IMR-90 (cell line): Measurements from ENCODE around the gene SPP1. TPM values are rescaled to one million over a fixed set of nuclear protein-coding genes. Genes with fewer than 3 reads are reported as not detected.

Experiments used
- ATAC-seq: fragments of 200-7000 bp; cut with Tn5 transposase; 2 replicates; pipeline ENCODE4 v1.9.1; 2020; ENCODE audit warnings: low read depth, mild to moderate bottlenecking, moderate library complexity
- BruUV-seq: library from RNA; stranded (reverse); fragments of 400-500 nt; replicated peaks from 2 replicates; lab custom pipeline; 2021; lab: Mats Ljungman, UMichigan
- CTCF ChIA-PET: fragments of 300-600 bp; formaldehyde crosslinking; extraction: SDS; loops from one replicate; lab custom pipeline; 2021; ENCODE audit warnings: antibody characterized with exemption; lab: Yijun Ruan, JAX
- POLR2A ChIA-PET: fragments of 300-600 bp; sonication (Branson Sonifier 250); formaldehyde crosslinking; loops from one replicate; lab custom pipeline; 2022; ENCODE audit warnings: antibody characterized with exemption; ENCODE audit not compliant: unreplicated experiment; lab: Charles Lee
- DNase-seq: peaks from one replicate; pipeline ENCODE4 v3.0.0; 2013
- H2AFZ ChIP-seq: replicated peaks from 2 replicates; pipeline ENCODE3; 2013; ENCODE audit warnings: low read length, mild to moderate bottlenecking; ENCODE audit not compliant: poor library complexity
- H2AK5ac ChIP-seq: 2 replicates; pipeline ENCODE4 v1.6.1; 2013; ENCODE audit warnings: low read depth, low read length, inconsistent platforms
- H2AK9ac ChIP-seq: replicated peaks from 2 replicates; pipeline ENCODE3; 2013; ENCODE audit warnings: mild to moderate bottlenecking, low read depth, low read length, moderate library complexity; ENCODE audit not compliant: poor library complexity
- H2BK120ac ChIP-seq: 2 replicates; pipeline ENCODE4 v1.6.1; 2013; ENCODE audit warnings: low read depth, low read length, inconsistent platforms
- H2BK15ac ChIP-seq: 3 replicates; pipeline ENCODE4 v1.6.1; 2013; ENCODE audit warnings: low read depth, low read length, inconsistent platforms
- H2BK20ac ChIP-seq: 2 replicates; pipeline ENCODE4 v1.6.1; 2013; ENCODE audit warnings: low read depth, mild to moderate bottlenecking, inconsistent platforms, low read length, moderate library complexity
- H2BK5ac ChIP-seq: 2 replicates; pipeline ENCODE4 v1.6.1; 2013; ENCODE audit warnings: mild to moderate bottlenecking, low read depth, low read length, inconsistent platforms; ENCODE audit not compliant: poor library complexity, severe bottlenecking
- H3K14ac ChIP-seq: replicated peaks from 2 replicates; pipeline ENCODE4 v1.6.1; 2013; ENCODE audit warnings: low read depth, low read length, inconsistent platforms
- H3K18ac ChIP-seq: 2 replicates; pipeline ENCODE4 v1.6.1; 2013; ENCODE audit warnings: low read depth, low read length, control low read depth
- H3K23ac ChIP-seq: 2 replicates; pipeline ENCODE4 v1.6.1; 2013; ENCODE audit warnings: low read depth, low read length, inconsistent platforms
- H3K27ac ChIP-seq: 2 replicates; pipeline ENCODE4 v1.5.1; 2013; ENCODE audit warnings: mild to moderate bottlenecking, control low read depth, low read length; ENCODE audit not compliant: insufficient read depth
- H3K27me3 ChIP-seq: 2 replicates; pipeline ENCODE4 v1.6.1; 2013; ENCODE audit warnings: low read length; ENCODE audit not compliant: control insufficient read depth, insufficient read depth
- H3K36me3 ChIP-seq: 2 replicates; pipeline ENCODE4 v1.6.1; 2013; ENCODE audit warnings: low read length, mixed read lengths; ENCODE audit not compliant: control insufficient read depth, insufficient read depth
- H3K4ac ChIP-seq: 2 replicates; pipeline ENCODE4 v1.6.1; 2013; ENCODE audit warnings: low read depth, low read length, inconsistent platforms
- H3K4me1 ChIP-seq: 2 replicates; pipeline ENCODE4 v1.6.1; 2013; ENCODE audit warnings: low read length, mixed read lengths; ENCODE audit not compliant: control insufficient read depth, insufficient read depth
- H3K4me2 ChIP-seq: 2 replicates; pipeline ENCODE4 v1.6.1; 2013; ENCODE audit warnings: low read depth, mild to moderate bottlenecking, control low read depth, low read length, moderate library complexity
- H3K4me3 ChIP-seq: 2 replicates; pipeline ENCODE4 v1.5.1; 2013; ENCODE audit warnings: low read depth, mild to moderate bottlenecking, control low read depth, low read length, moderate library complexity; ENCODE audit not compliant: insufficient read depth
- H3K56ac ChIP-seq: 2 replicates; pipeline ENCODE4 v1.6.1; 2013; ENCODE audit warnings: low read length, inconsistent platforms; ENCODE audit not compliant: insufficient read depth; ENCODE audit errors: extremely low read depth
- H3K79me1 ChIP-seq, 2 experiments: 2 replicates each; pipeline ENCODE4 v1.6.1; 2013; ENCODE audit warnings: low read length in 2 of 2, inconsistent platforms in 1 of 2, low read depth in 1 of 2
- H3K9ac ChIP-seq: 2 replicates; pipeline ENCODE4 v1.6.1; 2013; ENCODE audit warnings: low read depth, low read length, control low read depth
- H3K9me1 ChIP-seq: 2 replicates; pipeline ENCODE4 v1.6.1; 2013; ENCODE audit warnings: low read length, inconsistent platforms; ENCODE audit not compliant: insufficient read depth
- H3K9me3 ChIP-seq: 2 replicates; pipeline ENCODE4 v1.6.1; 2013; ENCODE audit warnings: low read length; ENCODE audit not compliant: control insufficient read depth, insufficient read depth
- H4K20me1 ChIP-seq: 2 replicates; pipeline ENCODE4 v1.6.1; 2013; ENCODE audit warnings: low read length, inconsistent platforms; ENCODE audit not compliant: insufficient read depth
- H4K5ac ChIP-seq: 2 replicates; pipeline ENCODE4 v1.6.1; 2013; ENCODE audit warnings: mild to moderate bottlenecking, low read depth, low read length, control low read depth
- H4K8ac ChIP-seq, 2 experiments: 2 replicates each; pipeline ENCODE4 v1.6.1; 2013; ENCODE audit warnings: low read depth in 2 of 2, low read length in 2 of 2, control low read depth in 1 of 2, inconsistent platforms in 1 of 2
- H4K91ac ChIP-seq: 2 replicates; pipeline ENCODE4 v1.6.1; 2013; ENCODE audit warnings: low read depth, low read length, inconsistent platforms; ENCODE audit not compliant: insufficient read depth
- BHLHE40 ChIP-seq: fragments of 150-350 bp; IDR thresholded peaks from 2 replicates; pipeline ENCODE4 v1.6.1; 2016; ENCODE audit warnings: mild to moderate bottlenecking, low read depth, low read length
- CEBPB ChIP-seq: IDR thresholded peaks from 2 replicates; pipeline ENCODE4 v1.6.1; 2012; ENCODE audit warnings: low read depth, low read length, improper control_type of control experiment
- CHD1 ChIP-seq: IDR thresholded peaks from 2 replicates; pipeline ENCODE4 v1.6.1; 2012; ENCODE audit warnings: low read depth, low read length, improper control_type of control experiment
- MAFK ChIP-seq: IDR thresholded peaks from 2 replicates; pipeline ENCODE4 v1.6.1; 2012; ENCODE audit warnings: low read depth, low read length, improper control_type of control experiment
- MXI1 ChIP-seq: IDR thresholded peaks from 2 replicates; pipeline ENCODE4 v1.6.1; 2012; ENCODE audit warnings: low read depth, mild to moderate bottlenecking, low read length, moderate library complexity, borderline replicate concordance
- NFE2L2 ChIP-seq: fragments of 150-350 bp; IDR thresholded peaks from 2 replicates; pipeline ENCODE4 v1.6.1; 2016; ENCODE audit warnings: low read depth, mild to moderate bottlenecking, low read length
- POLR2A ChIP-seq: IDR thresholded peaks from 2 replicates; pipeline ENCODE4 v1.6.1; 2012; ENCODE audit warnings: mild to moderate bottlenecking, low read depth, low read length
- RAD21 ChIP-seq: IDR thresholded peaks from 2 replicates; pipeline ENCODE4 v1.6.1; 2012; ENCODE audit warnings: low read length, improper control_type of control experiment
- RCOR1 ChIP-seq: IDR thresholded peaks from 2 replicates; pipeline ENCODE4 v1.6.1; 2012; ENCODE audit warnings: mild to moderate bottlenecking, low read length, improper control_type of control experiment; ENCODE audit not compliant: insufficient replicate concordance
- RFX5 ChIP-seq: IDR thresholded peaks from 2 replicates; pipeline ENCODE4 v1.8.0; 2012; ENCODE audit warnings: low read depth, mild to moderate bottlenecking, low read length, moderate library complexity
- SMC3 ChIP-seq: fragments of 150-350 bp; IDR thresholded peaks from 2 replicates; pipeline ENCODE4 v1.6.1; 2016; ENCODE audit warnings: low read depth, mild to moderate bottlenecking, antibody characterized with exemption, low read length, moderate library complexity
- WGBS, 2 experiments: methylation state at CpG; one replicate each; pipeline versions ENCODE4 v1.1.5 to v1.1.7; 2013; ENCODE audit warnings: missing lambda C conversion rate in 2 of 2; ENCODE audit not compliant: insufficient read length in 1 of 2; ENCODE audit errors: extremely low coverage in 2 of 2; 5-methylcytosine and 5-hydroxymethylcytosine counted together
- dilution Hi-C: fragments of 300-500 bp; cut with HindIII; formaldehyde crosslinking; loops from one replicate; pipeline ENCODE4 v1.14.3; 2018; ENCODE audit warnings: low sequenced_read_pairs; ENCODE audit not compliant: unreplicated experiment
- in situ Hi-C: fragments of 300-500 bp; cut with MboI; formaldehyde crosslinking; loops from 3 replicates; pipeline ENCODE4 v1.14.3; 2019; ENCODE audit warnings: low sequenced_read_pairs, inconsistent platforms, mixed read lengths
- intact Hi-C: fragments of 100-400 bp; cut with micrococcal nuclease; formaldehyde crosslinking; loops from 2 replicates; pipeline ENCODE4 v1.10.0; 2022
- polyA plus RNA-seq, 3 experiments: library from polyadenylated mRNA; depleted of rRNA; stranded (reverse); fragments of >200 nt; gene quantifications; 2 replicates each; pipeline ENCODE4 v1.2.3, GENCODE V29; 2012; ENCODE audit warnings: low replicate concordance in 1 of 3
- total RNA-seq: library from RNA; depleted of rRNA; stranded (reverse); fragments of >200 nt; gene quantifications from 2 replicates; pipeline ENCODE4 v1.2.3, GENCODE V29; 2012
- TF ChIP-seq, protein P1 (sequence below): conservative IDR thresholded peaks from 2 replicates; pipeline ENCODE4 v1.5.1; 2012; ENCODE audit warnings: mild to moderate bottlenecking, low read depth, low read length, improper control_type of control experiment
- TF ChIP-seq, protein P2 (sequence below): fragments of 150-350 bp; IDR thresholded peaks from 2 replicates; pipeline ENCODE4 v1.6.1; 2016; ENCODE audit warnings: low read depth, mild to moderate bottlenecking, low read length, moderate library complexity, borderline replicate concordance

Gene SPP1
- total and polyA plus RNA-seq, 2 of the 4 experiments (the other 2 are of a cell fraction), result 0.18 to 0.50 TPM

DNA sequence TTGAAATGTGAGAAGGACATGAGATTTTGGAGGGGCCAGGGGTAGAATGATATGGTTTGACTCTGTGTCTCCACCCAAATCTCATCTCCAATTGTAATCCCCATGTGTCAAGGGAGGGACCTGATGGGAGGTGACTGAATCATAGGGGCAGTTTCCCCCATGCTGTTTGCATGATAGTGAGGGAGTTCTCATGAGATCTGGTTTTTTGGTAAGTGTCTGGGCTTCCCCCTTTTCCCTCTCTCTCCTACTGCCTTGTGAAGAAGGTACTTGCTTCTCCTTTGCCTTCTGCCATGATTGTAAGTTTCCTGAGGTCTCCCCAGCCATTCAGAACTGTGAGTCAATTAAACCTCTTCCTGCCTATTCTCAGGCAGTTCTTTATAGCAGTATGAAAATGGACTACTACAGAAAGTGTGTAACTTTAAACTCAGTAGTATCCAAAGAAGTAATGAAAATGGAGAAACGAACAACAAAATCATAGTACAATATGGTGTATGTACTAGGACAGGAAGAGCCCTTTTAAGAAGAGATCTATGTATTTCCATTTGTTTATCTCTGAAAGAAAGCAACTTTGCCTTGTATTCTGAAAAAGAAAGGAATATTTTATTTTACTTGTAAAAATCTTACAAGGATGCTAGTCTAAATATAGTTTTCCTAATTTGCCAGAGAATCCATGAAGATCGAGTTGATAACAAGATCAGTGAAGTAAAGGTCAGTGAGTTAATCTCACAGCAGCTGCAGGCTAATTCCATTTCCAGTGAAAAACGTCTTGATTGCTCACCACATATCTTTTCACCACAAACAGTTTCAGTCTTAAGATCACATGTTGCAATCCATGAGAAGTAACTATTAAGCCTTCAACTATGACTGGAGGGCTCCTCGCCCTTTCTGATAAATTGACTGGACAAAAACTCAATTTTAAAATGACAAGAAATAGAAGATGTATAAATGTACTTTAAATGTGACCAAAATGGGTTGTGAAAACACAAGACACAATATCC is 52.4 kb downstream of the SPP1 start:
- CTCF ChIA-PET, result no interaction called here
- Histone ChIP-seq H3K4me1 (peaks cover 11% of the 10 kb centered on the region), H3K27ac (peak overlapping the region; percentile 53; the same call in 1 of the 2 replicates), H3K56ac (no peak overlapping the region), H2BK5ac (peak overlapping the region; percentile 64), H3K14ac (no peak overlapping the region), H4K91ac (no peak overlapping the region), H3K27me3 (no peaks in the 10 kb centered on the region), H4K20me1 (peaks cover 2% of the 10 kb centered on the region; the same call in 1 of the 2 replicates), H2AFZ (no peak overlapping the region), H3K4ac (0 out of 2 replicates have a peak overlapping the region, but pooled peaks have one; percentile 42), H3K18ac (peak overlapping the region; percentile 75; the same call in 1 of the 2 replicates), H2AK5ac (peak overlapping the region; percentile 32; the same call in 1 of the 2 replicates), H3K23ac (no peak overlapping the region; the same call in 1 of the 2 replicates), H2AK9ac (no peak overlapping the region), H4K8ac (peak overlapping the region in 1 of 2 experiments; percentile 29; a peak in 1 of 4 replicates), H2BK20ac (no peak overlapping the region; the same call in 1 of the 2 replicates), H3K9me1 (peaks cover 9% of the 10 kb centered on the region; the same call in 1 of the 2 replicates), H3K4me3 (no peak overlapping the region), H3K36me3 (peaks cover 10% of the 10 kb centered on the region), H2BK15ac (no peak overlapping the region; the same call in 2 of the 3 replicates), H3K4me2 (peak overlapping the region; percentile 69), H2BK120ac (no peak overlapping the region), H4K5ac (no peak overlapping the region), H3K9me3 (peaks cover 5% of the 10 kb centered on the region; the same call in 1 of the 2 replicates), H3K79me1 (peaks cover 45 to 58% of the 10 kb centered on the region in 2 experiments), H3K9ac (no peak overlapping the region)
- in situ Hi-C loops (no loop called here), dilution Hi-C loops (no loop called here), intact Hi-C loops (loop anchor here (1.0 kb wide), 1 partner anchor 10 kb away; no protein-coding TSS in a partner anchor)
- BruUV-seq, result no TSS peak
- ATAC-seq, result peak; percentile 92
- WGBS, 2 experiments, result no CpG with 5 or more reads among the region's 4 CpGs
- peak; percentile 95 for DNase-seq
- POLR2A ChIA-PET, result no interaction called here
- peak; percentile 76 for TF ChIP-seq BHLHE40
- no peak for TF ChIP-seq NFE2L2
- TF ChIP-seq MXI1, result no peak
- TF ChIP-seq RAD21, result no peak
- TF ChIP-seq MAFK, result no peak
- peak; percentile 67 for TF ChIP-seq RCOR1
- TF ChIP-seq CHD1, result no peak
- TF ChIP-seq CEBPB, result peak; percentile 98
- no peak for TF ChIP-seq RFX5
- no peak for TF ChIP-seq POLR2A
- TF ChIP-seq, protein P1, sequence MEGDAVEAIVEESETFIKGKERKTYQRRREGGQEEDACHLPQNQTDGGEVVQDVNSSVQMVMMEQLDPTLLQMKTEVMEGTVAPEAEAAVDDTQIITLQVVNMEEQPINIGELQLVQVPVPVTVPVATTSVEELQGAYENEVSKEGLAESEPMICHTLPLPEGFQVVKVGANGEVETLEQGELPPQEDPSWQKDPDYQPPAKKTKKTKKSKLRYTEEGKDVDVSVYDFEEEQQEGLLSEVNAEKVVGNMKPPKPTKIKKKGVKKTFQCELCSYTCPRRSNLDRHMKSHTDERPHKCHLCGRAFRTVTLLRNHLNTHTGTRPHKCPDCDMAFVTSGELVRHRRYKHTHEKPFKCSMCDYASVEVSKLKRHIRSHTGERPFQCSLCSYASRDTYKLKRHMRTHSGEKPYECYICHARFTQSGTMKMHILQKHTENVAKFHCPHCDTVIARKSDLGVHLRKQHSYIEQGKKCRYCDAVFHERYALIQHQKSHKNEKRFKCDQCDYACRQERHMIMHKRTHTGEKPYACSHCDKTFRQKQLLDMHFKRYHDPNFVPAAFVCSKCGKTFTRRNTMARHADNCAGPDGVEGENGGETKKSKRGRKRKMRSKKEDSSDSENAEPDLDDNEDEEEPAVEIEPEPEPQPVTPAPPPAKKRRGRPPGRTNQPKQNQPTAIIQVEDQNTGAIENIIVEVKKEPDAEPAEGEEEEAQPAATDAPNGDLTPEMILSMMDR, result no peak
- TF ChIP-seq, protein P2, sequence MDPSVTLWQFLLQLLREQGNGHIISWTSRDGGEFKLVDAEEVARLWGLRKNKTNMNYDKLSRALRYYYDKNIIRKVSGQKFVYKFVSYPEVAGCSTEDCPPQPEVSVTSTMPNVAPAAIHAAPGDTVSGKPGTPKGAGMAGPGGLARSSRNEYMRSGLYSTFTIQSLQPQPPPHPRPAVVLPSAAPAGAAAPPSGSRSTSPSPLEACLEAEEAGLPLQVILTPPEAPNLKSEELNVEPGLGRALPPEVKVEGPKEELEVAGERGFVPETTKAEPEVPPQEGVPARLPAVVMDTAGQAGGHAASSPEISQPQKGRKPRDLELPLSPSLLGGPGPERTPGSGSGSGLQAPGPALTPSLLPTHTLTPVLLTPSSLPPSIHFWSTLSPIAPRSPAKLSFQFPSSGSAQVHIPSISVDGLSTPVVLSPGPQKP, result no peak
- no peak for TF ChIP-seq SMC3
